IgD-negative memory B cell (primary cell): ENCODE results near the gene CYLC1. TPM values are rescaled to one million over a fixed set of nuclear protein-coding genes. Genes with fewer than 3 reads are reported as not detected.

ENCODE experiments used
- H3K27ac Mint-ChIP-seq, 3 donors: one replicate each; pipeline ENCODE4 v1.8.0; 2020 to 2022; ENCODE audit warnings: mild to moderate bottlenecking in 3 of 3, mixed read lengths in 3 of 3, moderate library complexity in 1 of 3
- H3K27me3 Mint-ChIP-seq: one replicate; pipeline ENCODE4 v1.8.0; 2021; ENCODE audit warnings: mixed read lengths
- H3K36me3 Mint-ChIP-seq: one replicate; pipeline ENCODE4 v1.8.0; 2020; ENCODE audit warnings: mild to moderate bottlenecking, mixed read lengths
- H3K4me1 Mint-ChIP-seq, 3 donors: one replicate each; pipeline ENCODE4 v1.8.0; 2020 to 2022; ENCODE audit warnings: mixed read lengths in 3 of 3, mild to moderate bottlenecking in 1 of 3
- H3K4me3 Mint-ChIP-seq, 4 donors: one replicate each; pipeline ENCODE4 v1.8.0; 2020 to 2022; ENCODE audit warnings: mild to moderate bottlenecking in 4 of 4, mixed read lengths in 4 of 4, moderate library complexity in 3 of 4
- H3K9me3 Mint-ChIP-seq, 3 donors: one replicate each; pipeline ENCODE4 v1.8.0; 2020 to 2021; ENCODE audit warnings: mixed read lengths in 3 of 3, mild to moderate bottlenecking in 1 of 3
- polyA plus RNA-seq: library from polyadenylated mRNA; unstranded; fragments of 300-500 nt; fragmentation: Illumina TruSeq; gene quantifications from one replicate; pipeline ENCODE4 v1.2.3, GENCODE V29; 2021

CYLC1 gene
- polyA plus RNA-seq = not detected

GRCh38 chrX:83860846-83861245 lies at the start of gene CYLC1:
Gene CYLC1 (plus strand): TSS chrX:83861146. CDS start chrX:83861183, 37 bp downstream.
- Mint-ChIP-seq H3K36me3 (no peaks in the 10 kb centered on the region), H3K27me3 (no peaks in the 10 kb centered on the region), H3K4me1 (no peaks in the 10 kb centered on the region), H3K4me3 (no peak within 1 kb of the TSS), H3K27ac (no peak within 1 kb of the TSS), H3K9me3 (peaks cover 1 to 8% (median 6%) of the 10 kb centered on the region in 3 donors)

- Mint-ChIP-seq H3K4me3 (no peak overlapping the region), H3K9me3 (peaks cover 5 to 15% (median 15%) of the 10 kb centered on the region in 3 donors), H3K4me1 (peaks cover 0 to 4% (median 0%) of the 10 kb centered on the region in 3 donors), H3K36me3 (no peaks in the 10 kb centered on the region), H3K27ac (no peak overlapping the region), H3K27me3 (no peaks in the 10 kb centered on the region)
Observed at GRCh38 chrX:83819304-83819703, 41.6 kb upstream of the CYLC1 start.

GRCh38 chrX:83829874-83830273 lies 31.1 kb upstream of the CYLC1 start:
- no peaks in the 10 kb centered on the region for H3K36me3 Mint-ChIP-seq
- H3K9me3 Mint-ChIP-seq = peaks cover 0 to 2% (median 1%) of the 10 kb centered on the region in 3 donors
- no peaks in the 10 kb centered on the region for H3K27me3 Mint-ChIP-seq
- no peak overlapping the region for H3K4me3 Mint-ChIP-seq
- no peak overlapping the region for H3K27ac Mint-ChIP-seq
- peaks cover 0 to 6% (median 1%) of the 10 kb centered on the region in 3 donors for H3K4me1 Mint-ChIP-seq

- Mint-ChIP-seq H3K9me3 (peaks cover 0 to 4% (median 0%) of the 10 kb centered on the region in 3 donors), H3K36me3 (no peaks in the 10 kb centered on the region), H3K27ac (no peak overlapping the region), H3K27me3 (no peaks in the 10 kb centered on the region), H3K4me1 (no peaks in the 10 kb centered on the region), H3K4me3 (no peak overlapping the region)
Observed at GRCh38 chrX:83845397-83845796, 15.5 kb upstream of the CYLC1 start.

- no peak overlapping the region for H3K27ac Mint-ChIP-seq
- H3K4me3 Mint-ChIP-seq = no peak overlapping the region
- no peaks in the 10 kb centered on the region for H3K36me3 Mint-ChIP-seq
- no peaks in the 10 kb centered on the region for H3K4me1 Mint-ChIP-seq
- H3K9me3 Mint-ChIP-seq = peaks cover 0 to 4% (median 2%) of the 10 kb centered on the region in 3 donors
- H3K27me3 Mint-ChIP-seq = no peaks in the 10 kb centered on the region
Observed at GRCh38 chrX:83847339-83847738, 13.6 kb upstream of the CYLC1 start.

- no peaks in the 10 kb centered on the region for H3K4me1 Mint-ChIP-seq
Observed at GRCh38 chrX:83888585-83888984, 27.6 kb downstream of the CYLC1 start.

GRCh38 chrX:83892433-83892832 lies 31.5 kb downstream of the CYLC1 start:
- Mint-ChIP-seq H3K4me1 (no peaks in the 10 kb centered on the region), H3K4me3 (no peak overlapping the region), H3K9me3 (peaks cover 0 to 1% (median 0%) of the 10 kb centered on the region in 3 donors), H3K27ac (no peak overlapping the region), H3K36me3 (no peaks in the 10 kb centered on the region), H3K27me3 (no peaks in the 10 kb centered on the region)

More at GRCh38 chrX:83888585-83888984, 27.6 kb downstream of the CYLC1 start:
- Mint-ChIP-seq H3K27ac (no peak overlapping the region), H3K36me3 (peaks cover 1% of the 10 kb centered on the region), H3K9me3 (no peaks in the 10 kb centered on the region), H3K27me3 (no peaks in the 10 kb centered on the region), H3K4me3 (no peak overlapping the region)

- no peak overlapping the region for H3K4me3 Mint-ChIP-seq
- H3K36me3 Mint-ChIP-seq = no peaks in the 10 kb centered on the region
- H3K27me3 Mint-ChIP-seq = no peaks in the 10 kb centered on the region
- no peak overlapping the region for H3K27ac Mint-ChIP-seq
- peaks cover 0 to 4% (median 0%) of the 10 kb centered on the region in 3 donors for H3K9me3 Mint-ChIP-seq
- no peaks in the 10 kb centered on the region for H3K4me1 Mint-ChIP-seq
Observed at GRCh38 chrX:83906921-83907320, 46.0 kb downstream of the CYLC1 start.

- Mint-ChIP-seq H3K4me3 (no peak overlapping the region), H3K9me3 (peaks cover 0 to 2% (median 0%) of the 10 kb centered on the region in 3 donors), H3K27me3 (no peaks in the 10 kb centered on the region), H3K27ac (no peak overlapping the region), H3K4me1 (peaks cover 0 to under 1% (median 0%) of the 10 kb centered on the region in 3 donors), H3K36me3 (no peaks in the 10 kb centered on the region)
Observed at GRCh38 chrX:83916525-83916924, 55.6 kb downstream of the CYLC1 start.

- Mint-ChIP-seq H3K36me3 (peaks cover 2% of the 10 kb centered on the region), H3K27ac (no peak overlapping the region), H3K4me3 (no peak overlapping the region), H3K9me3 (no peaks in the 10 kb centered on the region), H3K27me3 (no peaks in the 10 kb centered on the region), H3K4me1 (no peaks in the 10 kb centered on the region)
Observed at GRCh38 chrX:83934220-83934619, 73.3 kb downstream of the CYLC1 start.
